HG02678 (cell line): ENCODE measurements around the gene MRPL32.

Source experiments
- ATAC-seq: cut with Tn5 transposase; IDR thresholded peaks from one replicate; pipeline ENCODE4 v1.9.1; 2021; ENCODE audit warnings: mild to moderate bottlenecking, moderate library complexity; ENCODE audit not compliant: unreplicated experiment

Gene MRPL32

DNA sequence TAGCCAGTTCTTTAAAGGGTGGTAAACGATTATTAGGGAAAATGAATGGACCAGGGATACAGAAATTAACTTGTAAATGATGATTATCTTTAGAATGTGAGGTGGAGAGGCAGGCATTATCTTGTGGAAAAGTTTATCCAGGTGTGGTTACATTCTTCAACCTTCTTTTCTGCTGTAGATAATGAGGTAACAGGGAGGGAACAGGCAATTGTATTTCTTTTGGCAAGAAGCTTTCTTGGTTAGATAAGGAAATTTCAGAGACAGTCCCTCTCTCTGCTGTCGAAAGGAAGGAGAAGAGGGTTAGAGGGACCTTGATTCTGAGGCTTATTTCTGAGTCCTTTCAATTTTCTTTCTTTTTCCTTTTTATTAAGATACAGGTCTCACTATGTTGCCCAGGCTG, 32.1 kb downstream of the MRPL32 start:
- no peak for ATAC-seq

DNA sequence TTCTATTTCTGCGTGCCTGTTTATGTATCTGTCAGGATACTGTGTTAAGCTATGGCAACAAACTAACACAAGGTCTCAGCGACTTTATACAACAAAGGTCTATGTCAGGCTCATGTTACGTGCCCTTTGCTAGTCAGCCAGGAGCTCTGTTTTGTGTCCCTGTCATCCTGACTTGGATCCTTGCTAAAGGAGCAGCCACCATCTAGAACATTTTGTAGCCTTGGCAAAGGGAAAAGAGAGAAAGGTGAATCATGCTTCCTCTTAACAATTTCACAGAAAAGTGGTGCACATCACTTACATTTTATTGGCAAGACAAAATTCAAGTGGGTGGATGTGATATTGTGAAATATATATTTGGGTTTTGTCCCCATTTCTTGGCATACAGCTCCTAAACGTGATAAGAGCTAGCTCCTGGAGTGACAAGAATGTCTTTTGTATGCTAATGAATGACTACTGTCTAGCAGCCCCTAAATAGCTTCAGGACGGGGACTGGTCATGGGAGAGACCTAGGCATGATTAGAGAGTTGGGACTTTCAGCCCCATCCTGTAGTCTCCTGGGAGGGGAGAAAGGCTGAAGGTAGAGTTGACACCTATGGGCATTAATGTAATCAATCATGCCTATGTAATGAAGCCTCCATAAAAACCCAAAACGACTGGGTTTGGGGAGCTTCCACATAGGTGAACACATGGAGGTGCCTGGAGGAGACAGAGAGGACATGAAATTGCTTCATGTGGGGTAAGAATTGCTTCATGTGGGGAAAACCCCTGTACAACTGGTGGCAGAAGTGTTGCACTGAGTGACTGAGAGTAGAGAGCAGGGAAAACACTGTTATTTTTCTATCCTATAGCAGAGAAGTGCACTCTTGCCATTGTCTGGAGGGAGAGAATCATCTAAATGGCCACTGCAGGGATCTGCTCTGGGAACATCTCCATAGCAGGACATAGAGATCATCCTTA, 33.0 kb downstream of the MRPL32 start:
- ATAC-seq = no peak

DNA sequence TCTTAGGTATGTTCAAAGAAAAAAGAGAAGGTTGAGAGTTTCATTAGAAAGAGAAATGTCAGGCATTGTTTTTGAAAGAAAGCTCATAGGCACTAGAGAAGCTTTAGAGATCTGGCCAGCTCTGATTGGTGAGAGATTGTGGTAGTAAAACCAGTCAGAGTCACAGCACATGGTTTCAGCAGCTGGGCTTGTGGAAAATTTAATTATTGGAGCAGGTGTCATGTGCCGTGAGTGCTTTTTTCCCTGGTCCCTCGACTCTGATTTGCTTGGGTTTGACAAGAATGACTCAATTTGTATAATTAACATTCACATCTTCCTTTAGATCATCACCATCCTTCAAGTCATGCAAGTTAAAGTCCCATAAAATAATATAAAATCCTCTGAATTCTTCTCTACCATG, 35.2 kb downstream of the MRPL32 start:
- no peak for ATAC-seq

DNA sequence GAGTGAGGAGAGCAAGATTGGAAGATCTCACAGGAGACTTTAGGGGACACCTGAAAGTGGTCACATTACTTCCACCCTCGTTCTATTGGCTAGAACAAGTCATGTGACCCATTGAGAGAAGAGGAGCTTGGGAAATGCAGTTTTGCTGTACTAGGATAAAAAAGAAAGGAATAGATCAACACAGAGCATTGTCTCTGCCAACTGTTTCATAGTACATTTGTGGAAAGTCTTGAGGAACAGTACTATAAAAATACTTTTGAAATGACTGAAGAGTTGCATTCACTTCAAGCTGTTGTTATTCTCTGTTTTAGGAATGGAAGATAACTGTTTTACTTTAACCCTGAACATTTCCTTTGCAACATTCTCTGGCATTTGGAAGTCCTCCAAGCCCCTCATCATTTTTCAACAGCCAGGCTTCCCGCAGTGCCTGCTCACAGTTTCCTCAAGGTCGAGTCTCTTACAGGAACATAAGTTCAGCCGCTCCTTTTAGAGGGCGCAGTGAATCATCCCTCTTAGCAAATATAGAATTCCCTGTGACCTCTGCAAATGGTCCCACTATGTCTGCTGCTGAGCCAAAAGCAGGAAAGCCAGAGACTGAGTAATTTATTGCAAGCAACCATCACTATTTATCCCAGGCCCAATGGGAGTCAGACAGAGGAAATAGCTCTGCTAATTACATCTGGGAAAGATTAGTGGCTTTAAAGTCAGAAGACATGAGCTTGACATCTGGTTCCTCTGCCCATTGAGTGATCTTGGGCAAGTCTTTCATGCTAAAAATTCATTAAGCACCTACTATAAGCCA, 40.7 kb downstream of the MRPL32 start:
- ATAC-seq = no peak

DNA sequence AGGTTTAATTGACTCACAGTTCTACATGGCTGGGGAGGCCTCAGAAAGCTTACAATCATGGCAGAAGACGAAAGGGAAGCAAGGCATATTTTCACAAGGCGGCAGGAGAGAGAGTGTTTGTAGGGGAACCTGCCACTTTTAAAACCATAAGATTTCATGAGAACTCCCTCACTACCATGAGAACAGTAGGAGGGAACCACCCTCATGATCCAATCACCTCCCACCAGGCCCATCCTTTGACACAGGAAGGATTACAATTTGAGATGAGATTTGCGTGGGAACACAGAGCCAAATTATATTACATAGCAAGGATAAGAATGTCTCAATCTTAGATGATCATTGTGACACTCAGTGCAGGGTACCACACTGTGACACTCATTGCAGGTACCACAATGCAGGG, 44.2 kb downstream of the MRPL32 start:
- ATAC-seq = no peak

DNA sequence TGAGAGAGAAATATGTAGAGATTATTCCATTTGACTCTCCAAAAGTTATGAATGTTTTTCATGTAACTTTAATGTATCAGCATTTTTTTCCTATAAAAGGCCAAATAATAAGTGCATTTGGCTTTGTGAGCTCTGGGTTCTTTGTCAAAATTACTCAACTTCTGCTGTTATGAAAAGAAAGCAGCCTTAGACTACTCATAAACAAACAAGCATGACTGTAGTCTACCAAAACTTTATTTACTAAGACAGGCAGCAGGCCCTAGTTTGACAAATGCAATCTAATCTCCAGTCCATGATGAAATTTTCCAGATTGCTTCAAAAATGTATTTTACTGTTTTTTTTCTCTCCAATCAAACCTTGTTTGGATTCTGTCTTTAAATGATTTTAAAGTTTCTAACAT, 46.3 kb downstream of the MRPL32 start:
- ATAC-seq = no peak

DNA sequence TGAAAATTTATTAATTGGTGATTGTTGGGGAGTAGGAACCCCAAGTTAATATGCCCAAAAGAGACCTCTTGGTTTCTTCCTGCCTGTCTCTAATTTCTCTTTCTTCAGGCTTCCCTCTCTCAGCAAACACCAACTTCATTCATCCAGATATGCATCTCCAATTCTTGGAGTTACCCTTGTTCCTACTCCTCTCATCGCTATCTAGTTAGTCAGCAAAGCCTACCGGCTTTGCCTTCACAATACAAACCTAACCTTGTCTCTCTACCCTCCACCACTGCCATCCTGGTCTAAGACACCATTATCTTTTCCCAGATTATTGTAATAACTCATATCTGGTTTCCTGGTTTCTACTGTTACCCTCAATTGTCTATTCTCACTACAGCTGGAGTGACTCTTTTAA, 47.9 kb downstream of the MRPL32 start:
- no peak for ATAC-seq

DNA sequence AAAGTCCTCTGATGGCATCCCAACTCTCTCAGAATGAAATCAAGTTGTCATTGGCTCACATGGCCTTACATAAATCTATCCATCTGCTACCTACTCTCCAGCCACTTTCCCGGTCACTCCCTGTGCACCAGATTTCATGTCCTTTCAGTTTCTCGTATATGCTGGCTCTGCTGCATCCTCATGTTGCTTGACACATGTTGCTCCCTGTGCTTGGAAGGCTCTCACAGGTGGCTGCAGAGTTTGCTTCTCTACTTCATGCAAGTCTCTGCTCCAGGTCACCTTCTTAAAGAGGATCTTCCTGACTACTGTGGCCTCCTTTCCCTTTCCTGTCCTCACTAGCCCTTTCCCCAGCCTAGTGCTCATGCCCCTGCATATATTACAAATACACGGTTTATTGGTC, 48.3 kb downstream of the MRPL32 start:
- no peak for ATAC-seq

DNA sequence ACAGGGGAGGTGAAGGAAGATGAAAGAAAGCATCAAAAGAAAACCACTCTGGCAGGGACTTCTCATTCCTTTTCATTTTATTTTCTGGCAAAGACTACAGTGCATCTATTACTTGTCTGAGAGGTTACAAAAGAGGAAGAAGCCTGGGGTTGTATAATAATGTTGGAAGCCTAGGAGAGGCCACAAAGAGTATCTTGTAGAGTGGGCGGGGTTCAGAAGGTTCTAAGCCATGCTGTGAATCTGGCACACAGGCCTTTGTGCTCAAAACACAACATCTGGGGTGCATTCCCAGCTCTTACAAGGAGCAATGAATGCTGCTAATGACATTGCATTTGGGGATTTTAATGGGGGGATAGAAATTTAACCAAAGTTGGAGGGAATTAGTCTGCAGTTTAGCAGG, 49.4 kb downstream of the MRPL32 start:
- ATAC-seq = no peak

DNA sequence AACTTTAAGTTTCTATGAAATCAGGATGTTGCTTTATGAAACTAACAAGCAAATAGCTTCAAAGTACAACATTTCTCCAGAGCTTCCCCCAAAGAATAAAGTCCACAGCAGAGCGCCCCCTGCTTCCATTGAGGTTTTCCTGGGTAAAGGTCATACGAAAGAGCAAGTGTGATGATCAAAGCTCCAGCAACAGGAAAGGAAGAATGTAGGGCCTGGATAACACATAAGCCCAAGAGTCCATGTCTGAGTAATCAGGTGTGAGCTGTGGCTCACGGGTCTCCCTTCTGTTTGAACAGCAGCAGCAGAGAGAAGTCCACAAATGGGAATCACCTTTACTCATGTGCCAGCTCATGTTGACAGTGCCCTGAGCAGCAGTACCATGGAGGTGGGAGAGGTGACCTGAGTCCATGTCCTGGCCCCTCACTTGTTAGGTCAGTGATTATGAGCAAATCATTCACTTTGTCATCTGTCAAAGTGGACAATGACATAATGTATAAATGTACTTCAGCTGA, 50.5 kb downstream of the MRPL32 start:
- no peak for ATAC-seq

DNA sequence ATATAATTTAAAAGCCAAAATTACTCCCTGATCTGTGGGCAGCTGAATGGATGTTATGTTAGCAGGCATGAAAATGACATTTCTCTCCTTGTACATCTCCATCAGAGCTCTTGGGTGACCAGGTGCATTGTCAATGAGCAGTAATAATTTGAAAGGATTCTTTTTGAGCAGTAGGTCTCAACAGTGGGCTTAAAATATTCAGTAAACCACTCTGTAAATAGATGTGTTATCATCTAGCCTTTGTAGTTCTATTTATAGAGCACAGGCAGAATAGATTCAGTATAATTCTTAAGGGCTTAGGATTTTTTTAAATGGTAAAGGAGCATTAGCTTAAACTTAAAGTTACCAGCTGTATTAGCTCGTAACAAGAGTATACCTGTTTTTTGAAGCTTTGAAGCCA, 52.0 kb downstream of the MRPL32 start:
- ATAC-seq = no peak

DNA sequence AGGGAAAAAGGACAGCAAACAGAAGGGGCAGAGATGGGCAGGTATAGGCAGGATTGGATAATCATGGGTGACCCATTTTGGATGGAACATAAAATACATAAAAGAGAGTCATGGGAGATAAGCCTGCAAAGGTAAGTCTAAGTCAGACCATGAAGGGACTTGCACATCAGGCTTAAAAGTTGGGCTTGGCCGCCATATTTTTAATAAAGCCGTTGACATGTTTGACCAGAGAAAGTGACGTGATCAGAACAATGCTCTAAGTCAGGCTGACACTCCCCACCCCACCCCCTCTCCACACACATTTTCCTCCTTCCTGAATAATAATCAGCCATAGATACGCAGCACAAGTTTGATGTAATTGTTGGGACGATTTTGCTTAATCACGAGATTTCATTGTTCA, 54.0 kb downstream of the MRPL32 start:
- ATAC-seq = no peak

DNA sequence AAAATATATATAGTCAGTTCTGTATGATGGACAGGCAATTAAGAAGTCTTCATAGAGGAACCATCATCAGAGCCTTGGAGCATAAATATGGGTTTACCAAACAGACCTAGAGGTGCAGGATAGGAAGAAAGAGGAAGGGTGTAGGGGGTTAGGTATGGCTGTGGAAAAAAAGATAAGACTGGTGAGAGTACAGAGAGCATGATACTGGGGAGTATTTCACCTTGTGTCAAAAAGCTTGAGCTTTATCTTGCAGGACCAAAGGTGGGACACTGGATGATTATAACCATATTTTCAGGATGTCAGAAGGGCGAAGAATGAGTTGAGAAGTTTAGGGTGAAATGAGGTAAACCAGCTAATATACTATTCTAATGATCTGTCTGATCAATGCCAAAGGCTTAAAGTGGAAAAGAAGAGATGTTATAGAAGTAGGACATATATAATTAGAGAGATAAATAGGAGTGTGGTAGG, 54.6 kb downstream of the MRPL32 start:
- no peak for ATAC-seq
